HL-60 (cell line): Measurements from ENCODE around the gene FILIP1L.

Experiments
- GABPA ChIP-seq: IDR thresholded peaks from 2 replicates; pipeline ENCODE4 v1.6.1; 2012; ENCODE audit warnings: low read depth
- POLR2AphosphoS5 ChIP-seq: IDR thresholded peaks from 2 replicates; pipeline ENCODE4 v1.6.1; 2012; ENCODE audit warnings: low read depth
- SPI1 ChIP-seq: IDR thresholded peaks from 2 replicates; pipeline ENCODE4 v1.6.1; 2012; ENCODE audit warnings: low read depth, mild to moderate bottlenecking, borderline replicate concordance
- TF ChIP-seq, protein P1 (sequence below): IDR thresholded peaks from one replicate; pipeline ENCODE4 v1.5.1; 2011; ENCODE audit warnings: low read length, control low read depth, inconsistent platforms; ENCODE audit not compliant: insufficient read depth
- TF ChIP-seq, protein P2 (sequence below): IDR thresholded peaks from 2 replicates; pipeline ENCODE4 v1.6.1; 2012; ENCODE audit warnings: low read depth; ENCODE audit not compliant: insufficient replicate concordance

DNA sequence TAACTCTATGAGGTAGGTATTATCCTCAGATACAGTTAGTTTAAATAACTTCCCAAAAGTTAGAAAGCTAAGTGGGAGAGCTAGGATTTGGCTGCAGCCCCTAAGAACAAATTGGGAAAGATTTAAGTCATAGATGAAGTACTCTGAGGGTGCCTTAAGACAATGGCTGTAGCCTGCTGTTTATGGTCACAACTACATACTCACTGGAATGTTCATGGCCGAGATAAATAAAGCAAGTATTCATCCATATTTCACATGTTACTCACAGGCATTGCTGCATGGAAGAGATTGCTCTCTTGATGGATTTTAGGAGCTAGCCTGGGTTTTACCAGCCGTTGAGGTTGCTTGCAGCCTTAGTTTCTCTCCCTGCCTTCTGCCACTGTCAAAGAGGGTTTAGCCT lies 151.6 kb downstream of the FILIP1L start:
- no peak for TF ChIP-seq POLR2AphosphoS5
- TF ChIP-seq, protein P1, sequence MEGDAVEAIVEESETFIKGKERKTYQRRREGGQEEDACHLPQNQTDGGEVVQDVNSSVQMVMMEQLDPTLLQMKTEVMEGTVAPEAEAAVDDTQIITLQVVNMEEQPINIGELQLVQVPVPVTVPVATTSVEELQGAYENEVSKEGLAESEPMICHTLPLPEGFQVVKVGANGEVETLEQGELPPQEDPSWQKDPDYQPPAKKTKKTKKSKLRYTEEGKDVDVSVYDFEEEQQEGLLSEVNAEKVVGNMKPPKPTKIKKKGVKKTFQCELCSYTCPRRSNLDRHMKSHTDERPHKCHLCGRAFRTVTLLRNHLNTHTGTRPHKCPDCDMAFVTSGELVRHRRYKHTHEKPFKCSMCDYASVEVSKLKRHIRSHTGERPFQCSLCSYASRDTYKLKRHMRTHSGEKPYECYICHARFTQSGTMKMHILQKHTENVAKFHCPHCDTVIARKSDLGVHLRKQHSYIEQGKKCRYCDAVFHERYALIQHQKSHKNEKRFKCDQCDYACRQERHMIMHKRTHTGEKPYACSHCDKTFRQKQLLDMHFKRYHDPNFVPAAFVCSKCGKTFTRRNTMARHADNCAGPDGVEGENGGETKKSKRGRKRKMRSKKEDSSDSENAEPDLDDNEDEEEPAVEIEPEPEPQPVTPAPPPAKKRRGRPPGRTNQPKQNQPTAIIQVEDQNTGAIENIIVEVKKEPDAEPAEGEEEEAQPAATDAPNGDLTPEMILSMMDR, result no peak
- TF ChIP-seq SPI1, result no peak
- TF ChIP-seq, protein P2, sequence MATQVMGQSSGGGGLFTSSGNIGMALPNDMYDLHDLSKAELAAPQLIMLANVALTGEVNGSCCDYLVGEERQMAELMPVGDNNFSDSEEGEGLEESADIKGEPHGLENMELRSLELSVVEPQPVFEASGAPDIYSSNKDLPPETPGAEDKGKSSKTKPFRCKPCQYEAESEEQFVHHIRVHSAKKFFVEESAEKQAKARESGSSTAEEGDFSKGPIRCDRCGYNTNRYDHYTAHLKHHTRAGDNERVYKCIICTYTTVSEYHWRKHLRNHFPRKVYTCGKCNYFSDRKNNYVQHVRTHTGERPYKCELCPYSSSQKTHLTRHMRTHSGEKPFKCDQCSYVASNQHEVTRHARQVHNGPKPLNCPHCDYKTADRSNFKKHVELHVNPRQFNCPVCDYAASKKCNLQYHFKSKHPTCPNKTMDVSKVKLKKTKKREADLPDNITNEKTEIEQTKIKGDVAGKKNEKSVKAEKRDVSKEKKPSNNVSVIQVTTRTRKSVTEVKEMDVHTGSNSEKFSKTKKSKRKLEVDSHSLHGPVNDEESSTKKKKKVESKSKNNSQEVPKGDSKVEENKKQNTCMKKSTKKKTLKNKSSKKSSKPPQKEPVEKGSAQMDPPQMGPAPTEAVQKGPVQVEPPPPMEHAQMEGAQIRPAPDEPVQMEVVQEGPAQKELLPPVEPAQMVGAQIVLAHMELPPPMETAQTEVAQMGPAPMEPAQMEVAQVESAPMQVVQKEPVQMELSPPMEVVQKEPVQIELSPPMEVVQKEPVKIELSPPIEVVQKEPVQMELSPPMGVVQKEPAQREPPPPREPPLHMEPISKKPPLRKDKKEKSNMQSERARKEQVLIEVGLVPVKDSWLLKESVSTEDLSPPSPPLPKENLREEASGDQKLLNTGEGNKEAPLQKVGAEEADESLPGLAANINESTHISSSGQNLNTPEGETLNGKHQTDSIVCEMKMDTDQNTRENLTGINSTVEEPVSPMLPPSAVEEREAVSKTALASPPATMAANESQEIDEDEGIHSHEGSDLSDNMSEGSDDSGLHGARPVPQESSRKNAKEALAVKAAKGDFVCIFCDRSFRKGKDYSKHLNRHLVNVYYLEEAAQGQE, result no peak
- no peak for TF ChIP-seq GABPA
